ENCODE measurements around the gene ENO1.

DNA sequence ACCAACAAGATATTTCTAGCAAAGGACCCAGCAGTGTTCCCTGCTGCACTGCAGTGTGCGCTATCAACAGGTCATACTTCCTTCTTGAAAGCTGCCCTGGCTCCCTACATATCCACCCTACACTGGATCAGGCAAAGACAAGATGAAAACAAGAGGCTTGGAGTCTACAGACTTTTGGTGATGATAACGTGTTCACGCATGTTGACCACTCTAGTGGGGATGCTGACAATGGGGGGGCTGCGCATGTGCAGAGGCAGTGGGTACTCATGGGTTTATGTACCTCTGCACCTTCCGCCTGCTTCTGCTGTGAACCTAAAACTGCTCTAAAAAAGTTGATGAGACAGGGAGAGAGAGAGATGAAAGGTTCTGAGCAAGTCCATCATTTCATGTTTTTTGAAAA is 5.5 kb downstream of the ENO1 start:
- TF ChIP-seq POLR2A (IDR thresholded peaks at IDR 0.05): no peak
- TF ChIP-seq, protein P1, sequence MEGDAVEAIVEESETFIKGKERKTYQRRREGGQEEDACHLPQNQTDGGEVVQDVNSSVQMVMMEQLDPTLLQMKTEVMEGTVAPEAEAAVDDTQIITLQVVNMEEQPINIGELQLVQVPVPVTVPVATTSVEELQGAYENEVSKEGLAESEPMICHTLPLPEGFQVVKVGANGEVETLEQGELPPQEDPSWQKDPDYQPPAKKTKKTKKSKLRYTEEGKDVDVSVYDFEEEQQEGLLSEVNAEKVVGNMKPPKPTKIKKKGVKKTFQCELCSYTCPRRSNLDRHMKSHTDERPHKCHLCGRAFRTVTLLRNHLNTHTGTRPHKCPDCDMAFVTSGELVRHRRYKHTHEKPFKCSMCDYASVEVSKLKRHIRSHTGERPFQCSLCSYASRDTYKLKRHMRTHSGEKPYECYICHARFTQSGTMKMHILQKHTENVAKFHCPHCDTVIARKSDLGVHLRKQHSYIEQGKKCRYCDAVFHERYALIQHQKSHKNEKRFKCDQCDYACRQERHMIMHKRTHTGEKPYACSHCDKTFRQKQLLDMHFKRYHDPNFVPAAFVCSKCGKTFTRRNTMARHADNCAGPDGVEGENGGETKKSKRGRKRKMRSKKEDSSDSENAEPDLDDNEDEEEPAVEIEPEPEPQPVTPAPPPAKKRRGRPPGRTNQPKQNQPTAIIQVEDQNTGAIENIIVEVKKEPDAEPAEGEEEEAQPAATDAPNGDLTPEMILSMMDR (IDR thresholded peaks at IDR 0.05): no peak

All from stomach (tissue), 4 donors.